Activated CD4-positive, alpha-beta memory T cell treated with anti-CD3 and anti-CD28 coated beads, Interleukin-2, amount 10 ng/mL, durations not matched to agents 7 days and 5 days (primary cell): Measurements from ENCODE around the gene NID1. TPM values are rescaled to one million over a fixed set of nuclear protein-coding genes. Genes with fewer than 3 reads are reported as not detected.

Source experiments
- CTCF ChIA-PET: fragments of 350-600 bp; sonication (Branson Sonifier 250); formaldehyde crosslinking; loops from one replicate; lab custom pipeline; 2021; ENCODE audit warnings: antibody characterized with exemption, inconsistent platforms; lab: Charles Lee
- POLR2A ChIA-PET: fragments of 350-600 bp; sonication (Branson Sonifier 250); formaldehyde crosslinking; loops from one replicate; lab custom pipeline; 2021; ENCODE audit warnings: antibody characterized with exemption; lab: Charles Lee
- DNase-seq: peaks from one replicate; pipeline ENCODE4 v3.0.0-alpha.2; 2020
- H3K27ac Mint-ChIP-seq: one replicate; pipeline ENCODE4 v1.8.0; 2021; ENCODE audit warnings: mild to moderate bottlenecking, mixed read lengths
- H3K27me3 Mint-ChIP-seq: one replicate; pipeline ENCODE4 v1.8.0; 2021; ENCODE audit warnings: mixed read lengths
- H3K36me3 Mint-ChIP-seq: one replicate; pipeline ENCODE4 v1.8.0; 2021; ENCODE audit warnings: low read depth, mixed read lengths
- H3K4me1 Mint-ChIP-seq: one replicate; pipeline ENCODE4 v1.8.0; 2021; ENCODE audit warnings: mixed read lengths
- H3K4me3 Mint-ChIP-seq: one replicate; pipeline ENCODE4 v1.8.0; 2021; ENCODE audit warnings: mild to moderate bottlenecking, mixed read lengths
- H3K9me3 Mint-ChIP-seq: one replicate; pipeline ENCODE4 v1.8.0; 2021; ENCODE audit warnings: mixed read lengths
- total RNA-seq, 2 experiments: library from RNA; stranded (reverse); gene quantifications; one replicate each; pipeline ENCODE4 v1.2.3, GENCODE V29; 2021

Gene NID1
- under 1 TPM; 0.45 TPM for total RNA-seq

- ChIA-PET POLR2A (no interaction called here), CTCF (interaction anchor here (0.7 to 1.5 kb wide), 3 partner anchors 25 to 394 kb away, joined by 3 to 6 read pairs (median 3); no protein-coding TSS in a partner anchor)
- peak within 1 kb of the TSS; percentile 50 for H3K4me3 Mint-ChIP-seq
- peak; percentile 19 for DNase-seq
- H3K9me3 Mint-ChIP-seq: no peaks in the 10 kb centered on the region
- no peak within 1 kb of the TSS for H3K27ac Mint-ChIP-seq
- peaks cover 5% of the 10 kb centered on the region for H3K36me3 Mint-ChIP-seq
- H3K27me3 Mint-ChIP-seq: peaks cover 50% of the 10 kb centered on the region
- peaks cover 20% of the 10 kb centered on the region for H3K4me1 Mint-ChIP-seq
Observed at GRCh38 chr1:236064674-236065508, at the start of gene NID1. Gene NID1 (minus strand): TSS chr1:236065090. CDS start chr1:236065079, 11 bp downstream.

- Mint-ChIP-seq H3K36me3 (no peaks in the 10 kb centered on the region), H3K4me1 (no peaks in the 10 kb centered on the region), H3K9me3 (no peaks in the 10 kb centered on the region), H3K27ac (no peak overlapping the region), H3K27me3 (peaks cover 8% of the 10 kb centered on the region), H3K4me3 (no peak overlapping the region)
- ChIA-PET CTCF (interaction anchor here (2.1 kb wide), 1 partner anchor 378 kb away, joined by 5 read pairs; no protein-coding TSS in a partner anchor), POLR2A (no interaction called here)
- no peak for DNase-seq
Observed at GRCh38 chr1:236114076-236114747, 49.3 kb upstream of the NID1 start.

GRCh38 chr1:236113324-236114032 lies 48.6 kb upstream of the NID1 start:
- POLR2A ChIA-PET: no interaction called here
- H3K9me3 Mint-ChIP-seq: no peaks in the 10 kb centered on the region
- peaks cover 7% of the 10 kb centered on the region for H3K27me3 Mint-ChIP-seq
- CTCF ChIA-PET: interaction anchor here (2.1 kb wide), 1 partner anchor 379 kb away, joined by 5 read pairs; no protein-coding TSS in a partner anchor
- no peak overlapping the region for H3K27ac Mint-ChIP-seq
- DNase-seq: no peak
- no peaks in the 10 kb centered on the region for H3K36me3 Mint-ChIP-seq
- no peaks in the 10 kb centered on the region for H3K4me1 Mint-ChIP-seq
- no peak overlapping the region for H3K4me3 Mint-ChIP-seq

GRCh38 chr1:236112332-236112627 lies 47.4 kb upstream of the NID1 start:
- peaks cover 4% of the 10 kb centered on the region for H3K27me3 Mint-ChIP-seq
- ChIA-PET POLR2A (no interaction called here), CTCF (interaction anchor here (2.1 kb wide), 1 partner anchor 380 kb away, joined by 5 read pairs; no protein-coding TSS in a partner anchor)
- no peak overlapping the region for H3K27ac Mint-ChIP-seq
- no peak overlapping the region for H3K4me3 Mint-ChIP-seq
- H3K36me3 Mint-ChIP-seq: no peaks in the 10 kb centered on the region
- DNase-seq: no peak
- H3K4me1 Mint-ChIP-seq: peaks cover 2% of the 10 kb centered on the region
- H3K9me3 Mint-ChIP-seq: no peaks in the 10 kb centered on the region

- no peak overlapping the region for H3K27ac Mint-ChIP-seq
- H3K4me3 Mint-ChIP-seq: no peak overlapping the region
- peaks cover 8% of the 10 kb centered on the region for H3K4me1 Mint-ChIP-seq
- peaks cover 4% of the 10 kb centered on the region for H3K27me3 Mint-ChIP-seq
- H3K9me3 Mint-ChIP-seq: no peaks in the 10 kb centered on the region
- no peaks in the 10 kb centered on the region for H3K36me3 Mint-ChIP-seq
- ChIA-PET POLR2A (no interaction called here), CTCF (interaction anchor here (1.2 to 2.1 kb wide), 2 partner anchors 374 to 381 kb away, joined by 3 to 5 read pairs; no protein-coding TSS in a partner anchor)
- no peak for DNase-seq
Observed at GRCh38 chr1:236111527-236112331, 46.8 kb upstream of the NID1 start.

- no peak for DNase-seq
- ChIA-PET POLR2A (no interaction called here), CTCF (interaction anchor here (1.2 kb wide), 1 partner anchor 59 kb away, joined by 3 read pairs; no protein-coding TSS in a partner anchor)
- Mint-ChIP-seq H3K36me3 (no peaks in the 10 kb centered on the region), H3K4me3 (no peak overlapping the region), H3K9me3 (no peaks in the 10 kb centered on the region), H3K27ac (no peak overlapping the region), H3K27me3 (peaks cover 4% of the 10 kb centered on the region), H3K4me1 (peaks cover 9% of the 10 kb centered on the region)
Observed at GRCh38 chr1:236110137-236110536, 45.2 kb upstream of the NID1 start.

- no peak for DNase-seq
- H3K9me3 Mint-ChIP-seq: no peaks in the 10 kb centered on the region
- H3K36me3 Mint-ChIP-seq: no peaks in the 10 kb centered on the region
- H3K4me1 Mint-ChIP-seq: peaks cover 11% of the 10 kb centered on the region
- POLR2A ChIA-PET: no interaction called here
- H3K27ac Mint-ChIP-seq: no peak overlapping the region
- H3K4me3 Mint-ChIP-seq: no peak overlapping the region
- H3K27me3 Mint-ChIP-seq: no peaks in the 10 kb centered on the region
- CTCF ChIA-PET: interaction anchor here (0.6 to 3.6 kb wide), 7 partner anchors 109 to 496 kb away, joined by 3 to 12 read pairs (median 3); partner anchors contain the start of gene HEATR1
Observed at GRCh38 chr1:236108027-236108648, 43.2 kb upstream of the NID1 start.

GRCh38 chr1:236107121-236107907 lies 42.4 kb upstream of the NID1 start:
- Mint-ChIP-seq H3K36me3 (no peaks in the 10 kb centered on the region), H3K4me1 (peaks cover 11% of the 10 kb centered on the region), H3K4me3 (no peak overlapping the region), H3K27me3 (no peaks in the 10 kb centered on the region), H3K27ac (no peak overlapping the region), H3K9me3 (no peaks in the 10 kb centered on the region)
- POLR2A ChIA-PET: interaction anchor here (0.6 kb wide), 1 partner anchor 109 kb away, joined by 3 read pairs; no protein-coding TSS in a partner anchor
- CTCF ChIA-PET: interaction anchor here (0.7 to 3.6 kb wide), 3 partner anchors 108 to 554 kb away, joined by 3 to 12 read pairs (median 3); no protein-coding TSS in a partner anchor
- no peak for DNase-seq

- H3K27me3 Mint-ChIP-seq: no peaks in the 10 kb centered on the region
- DNase-seq: peak; percentile 63
- peaks cover 11% of the 10 kb centered on the region for H3K4me1 Mint-ChIP-seq
- H3K4me3 Mint-ChIP-seq: no peak overlapping the region
- no peaks in the 10 kb centered on the region for H3K36me3 Mint-ChIP-seq
- POLR2A ChIA-PET: no interaction called here
- no peaks in the 10 kb centered on the region for H3K9me3 Mint-ChIP-seq
- no peak overlapping the region for H3K27ac Mint-ChIP-seq
- CTCF ChIA-PET: interaction anchor here (0.6 to 1.9 kb wide), 4 partner anchors 132 to 501 kb away, joined by 3 to 5 read pairs (median 3); no protein-coding TSS in a partner anchor
Observed at GRCh38 chr1:236103646-236104218, 38.8 kb upstream of the NID1 start.

GRCh38 chr1:236103059-236103458 lies 38.2 kb upstream of the NID1 start:
- H3K27me3 Mint-ChIP-seq: no peaks in the 10 kb centered on the region
- ChIA-PET CTCF (interaction anchor here (1.2 kb wide), 1 partner anchor 349 kb away, joined by 3 read pairs; no protein-coding TSS in a partner anchor), POLR2A (no interaction called here)
- no peak overlapping the region for H3K27ac Mint-ChIP-seq
- DNase-seq: no peak
- no peaks in the 10 kb centered on the region for H3K9me3 Mint-ChIP-seq
- H3K4me1 Mint-ChIP-seq: peaks cover 11% of the 10 kb centered on the region
- no peaks in the 10 kb centered on the region for H3K36me3 Mint-ChIP-seq
- no peak overlapping the region for H3K4me3 Mint-ChIP-seq

- Mint-ChIP-seq H3K4me3 (no peak overlapping the region), H3K27ac (no peak overlapping the region), H3K27me3 (no peaks in the 10 kb centered on the region), H3K36me3 (no peaks in the 10 kb centered on the region), H3K4me1 (peaks cover 11% of the 10 kb centered on the region), H3K9me3 (peaks cover 2% of the 10 kb centered on the region)
- ChIA-PET CTCF (interaction anchor here (1.2 kb wide), 1 partner anchor 349 kb away, joined by 3 read pairs; no protein-coding TSS in a partner anchor), POLR2A (no interaction called here)
- DNase-seq: no peak
Observed at GRCh38 chr1:236102611-236103010, 37.7 kb upstream of the NID1 start.
